Glomerular endothelial cell (primary cell): ENCODE results near the gene TXNDC2. TPM values are rescaled to one million over a fixed set of nuclear protein-coding genes. Genes with fewer than 3 reads are reported as not detected.

ENCODE experiments used
- DNase-seq: peaks from one replicate; pipeline ENCODE4 v3.0.0-alpha.2; 2011; ENCODE audit warnings: low read depth, low spot score; ENCODE audit errors: extremely low read depth
- total RNA-seq: library from RNA; depleted of rRNA; stranded (reverse); fragments of >200 nt; gene quantifications from 2 replicates; pipeline ENCODE4 v1.2.3, GENCODE V29; 2015

The TXNDC2 gene
- total RNA-seq, 1 donor from 2014 or later: not detected

DNA sequence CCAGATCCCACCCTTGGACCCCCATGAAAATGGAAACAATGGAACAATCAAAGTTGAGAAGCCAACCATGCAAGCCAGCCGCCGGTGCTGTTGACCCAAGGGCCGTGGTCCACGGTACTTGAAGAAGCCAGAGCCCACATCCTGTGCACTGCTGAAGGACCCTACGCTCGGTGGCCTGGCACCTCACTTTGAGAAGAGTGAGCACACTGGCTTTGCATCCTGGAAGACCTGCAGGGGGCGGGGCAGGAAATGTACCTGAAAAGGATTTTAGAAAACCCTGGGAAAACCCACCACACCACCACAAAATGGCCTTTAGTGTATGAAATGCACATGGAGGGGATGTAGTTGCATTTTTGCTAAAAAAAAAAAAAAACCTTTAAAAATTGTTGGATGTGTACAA is 26.5 kb upstream of the TXNDC2 start:
- DNase-seq: no peak

DNA sequence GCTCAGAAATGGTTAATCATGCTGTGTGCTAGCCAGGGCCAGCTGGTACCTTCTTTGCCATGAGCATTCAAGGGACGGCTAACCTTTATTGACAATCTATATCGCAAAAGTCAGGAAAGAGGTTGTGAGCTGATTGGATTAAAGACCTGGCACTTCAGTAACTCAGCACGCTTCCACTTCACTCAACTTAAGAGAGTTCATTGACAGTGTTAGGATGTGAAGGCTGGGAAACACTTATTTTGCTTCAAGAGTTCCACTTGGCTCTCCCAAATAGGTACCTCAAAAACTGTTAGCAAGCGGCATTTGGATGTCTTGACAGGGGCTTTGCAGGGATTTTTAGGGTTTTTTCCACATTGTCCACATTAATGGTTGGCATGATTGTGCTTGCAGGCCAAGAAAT is 25.1 kb upstream of the TXNDC2 start:
- DNase-seq: no peak

DNA sequence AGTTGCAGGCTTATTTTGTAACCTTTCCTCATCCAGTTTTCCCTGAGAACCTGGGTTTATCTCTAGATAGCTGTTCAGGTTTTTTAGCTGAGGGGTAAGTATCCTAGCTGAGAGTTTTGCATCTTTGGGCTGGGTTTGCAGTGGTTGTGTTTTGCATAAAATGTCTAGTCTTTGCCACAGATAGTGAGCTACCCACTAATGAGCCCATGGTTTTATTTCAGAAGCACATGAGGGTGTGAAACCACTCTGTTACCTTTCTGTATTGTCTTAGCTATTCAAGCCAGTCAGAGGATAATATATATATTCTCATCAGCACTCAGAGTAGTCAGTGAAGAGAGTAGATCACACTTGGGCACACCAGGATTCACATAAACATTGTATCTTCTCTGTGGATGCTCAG is 24.6 kb upstream of the TXNDC2 start:
- DNase-seq: no peak

DNA sequence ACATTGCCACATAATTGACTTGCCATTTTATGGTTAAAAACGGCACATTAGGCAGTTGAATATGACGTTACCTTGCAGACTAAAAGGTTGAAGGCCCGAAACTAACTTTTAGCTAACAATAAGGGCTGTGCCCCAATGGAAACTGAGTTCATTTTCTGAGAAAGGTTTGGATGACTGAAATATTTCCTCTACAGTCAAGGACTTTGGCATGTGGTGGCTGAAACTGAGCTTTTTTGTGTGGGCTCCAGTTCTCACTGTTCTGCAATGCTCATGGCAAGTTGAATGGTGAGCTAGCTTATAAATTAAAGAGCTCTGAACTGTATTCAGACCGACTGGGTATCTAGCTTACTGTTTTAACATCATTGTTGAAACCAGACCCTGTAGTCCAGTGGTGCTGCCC is 23.8 kb upstream of the TXNDC2 start:
- no peak for DNase-seq

DNA sequence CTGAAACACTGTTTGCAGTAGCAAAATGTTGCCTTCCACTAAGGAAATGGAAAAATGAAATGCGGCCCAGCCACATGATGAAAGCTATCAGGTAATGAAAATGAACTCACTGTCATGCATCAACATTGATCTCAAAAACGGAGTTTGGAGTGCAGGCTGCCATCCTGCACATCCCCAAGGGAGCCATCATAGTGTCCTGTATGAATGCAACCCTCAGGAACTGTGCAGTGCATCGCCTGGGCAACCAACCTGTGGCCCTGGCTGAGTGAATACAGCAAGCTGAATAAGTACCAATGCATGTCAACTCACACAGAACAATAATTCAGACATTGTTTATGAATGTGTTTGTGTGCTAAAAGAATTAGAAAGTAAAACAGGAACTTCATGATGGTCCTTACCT is 23.1 kb upstream of the TXNDC2 start:
- no peak for DNase-seq

DNA sequence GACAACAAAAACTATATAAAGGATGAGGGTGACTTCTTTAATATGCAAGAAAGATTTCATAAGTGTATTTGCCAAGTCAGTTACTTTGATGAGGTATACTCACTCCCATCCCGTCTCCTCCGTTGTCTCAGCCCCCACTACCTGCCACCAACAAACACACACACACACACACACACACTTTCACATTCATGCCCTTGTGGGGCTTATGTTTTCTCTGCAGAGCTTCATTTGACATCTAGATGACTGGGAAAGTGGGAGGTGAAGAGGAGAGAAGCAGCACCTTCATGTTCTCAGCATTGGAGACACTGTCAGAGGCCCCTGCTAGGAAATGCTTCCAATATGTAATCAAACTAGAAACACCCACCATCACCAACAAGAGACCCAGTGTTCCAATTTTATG is 22.5 kb upstream of the TXNDC2 start:
- no peak for DNase-seq

DNA sequence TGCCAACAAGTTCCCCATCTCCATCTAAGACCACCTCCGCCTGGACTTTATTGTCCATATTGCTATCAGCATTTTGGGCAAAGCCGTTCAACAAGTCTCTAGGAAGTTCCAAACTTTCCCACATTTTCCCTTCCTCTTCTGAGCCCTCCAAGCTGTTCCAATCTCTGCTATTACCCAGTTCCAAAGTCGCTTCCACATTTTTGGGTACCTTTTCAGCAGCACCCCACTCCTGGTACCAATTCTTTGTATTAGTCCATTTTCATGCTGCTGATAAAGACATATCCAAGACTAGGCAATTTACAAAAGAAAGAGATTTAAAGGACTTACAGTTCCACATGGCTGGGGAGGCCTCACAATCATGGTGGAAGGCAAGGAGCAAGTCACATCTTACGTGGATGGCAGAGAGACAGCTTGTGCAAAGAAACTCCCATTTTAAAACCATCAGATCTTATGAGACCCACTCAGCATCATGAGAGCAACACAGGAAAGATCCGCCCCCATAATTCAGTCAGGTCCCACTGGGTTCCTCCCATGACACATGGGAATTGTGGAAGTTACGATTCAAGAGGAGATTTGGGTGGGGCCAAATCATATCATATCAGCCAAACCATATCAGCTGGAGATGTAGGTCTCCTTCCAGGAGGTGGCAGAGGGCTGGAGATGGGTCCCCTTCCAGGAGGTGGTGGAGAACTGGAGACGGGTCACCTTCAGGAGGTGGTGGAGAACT is 19.8 kb upstream of the TXNDC2 start:
- DNase-seq: no peak

DNA sequence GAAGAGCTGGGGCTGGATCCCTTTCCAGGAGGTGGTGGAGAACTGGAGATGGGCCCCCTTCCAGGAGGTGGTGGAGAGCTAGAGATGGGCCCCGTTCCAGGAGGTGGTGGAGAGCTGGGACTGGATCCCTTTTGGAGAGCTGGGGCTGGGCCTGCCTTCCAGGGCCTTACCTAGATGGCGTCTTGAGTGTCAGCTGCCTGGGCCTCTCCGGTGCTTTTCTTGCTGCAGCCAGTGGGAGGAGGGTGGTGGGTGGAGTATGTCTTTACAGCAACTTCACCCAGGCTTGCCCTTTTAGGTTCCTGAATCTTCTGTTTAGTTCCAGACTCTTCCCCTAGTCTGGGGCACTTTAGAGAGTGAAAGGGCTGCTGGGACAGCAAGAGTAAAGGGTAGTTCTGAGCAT is 19.1 kb upstream of the TXNDC2 start:
- no peak for DNase-seq

DNA sequence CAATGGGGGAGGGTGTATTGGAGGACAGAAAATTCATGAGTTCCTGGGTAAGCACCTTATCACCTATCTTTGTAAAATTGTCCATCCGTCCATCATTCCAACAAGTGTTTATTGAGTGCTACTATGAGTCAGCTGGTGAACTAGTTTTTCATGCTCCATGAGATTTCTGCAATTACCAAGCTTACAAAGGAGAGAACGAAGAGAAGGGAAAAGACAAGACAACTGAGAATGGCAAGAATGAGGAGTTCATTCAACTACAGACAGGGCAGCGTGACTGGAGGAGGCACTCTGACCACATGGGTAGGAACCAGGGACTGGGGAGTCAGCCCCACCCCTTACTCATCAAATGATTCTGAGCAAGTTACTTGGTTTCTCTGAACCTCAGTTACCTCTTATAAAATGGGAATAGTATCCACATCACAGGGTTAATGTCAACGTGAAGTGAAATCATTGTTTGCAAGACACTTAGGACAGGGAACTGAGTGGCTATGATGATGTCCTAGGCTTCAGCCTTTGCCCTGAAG is 18.6 kb upstream of the TXNDC2 start:
- DNase-seq: no peak

DNA sequence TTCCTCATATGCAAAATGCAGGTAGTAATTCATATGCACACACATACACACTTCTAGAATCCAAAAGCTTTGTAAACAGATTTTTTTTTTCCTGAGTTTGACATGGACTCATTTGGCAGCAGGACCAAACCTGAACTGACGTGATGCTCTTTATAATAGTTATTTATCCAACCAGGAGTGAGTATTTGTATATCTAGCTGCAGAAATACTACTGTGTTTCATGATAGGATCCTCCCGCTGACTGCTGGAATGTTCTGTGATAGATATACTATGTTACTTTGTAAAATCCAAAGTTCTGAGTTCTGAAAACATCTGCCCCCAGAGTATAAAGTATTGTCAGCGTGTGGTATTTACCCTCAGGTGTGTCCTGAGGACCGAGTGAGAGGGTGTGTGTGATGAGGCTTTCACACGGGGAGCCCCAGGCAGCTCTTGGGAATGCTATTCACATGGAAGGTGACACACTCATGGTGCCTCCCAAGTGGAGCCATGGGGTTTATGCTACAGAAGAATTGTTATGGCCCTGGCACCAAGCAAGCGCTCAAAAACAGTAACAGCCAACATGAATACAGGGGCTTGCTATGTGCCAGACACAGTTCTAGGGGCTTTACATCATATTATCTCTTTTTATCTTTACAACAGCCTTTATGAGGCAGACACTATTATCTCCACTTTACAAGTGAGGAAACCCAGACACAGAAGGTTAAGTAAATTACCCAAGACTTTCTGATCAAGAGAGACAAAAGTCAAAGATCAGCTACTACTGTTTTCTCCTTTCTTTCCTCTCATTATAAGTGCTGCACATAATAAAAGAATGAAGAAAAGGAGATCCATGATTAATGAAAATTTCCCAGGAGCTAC is 16.7 kb upstream of the TXNDC2 start:
- no peak for DNase-seq

DNA sequence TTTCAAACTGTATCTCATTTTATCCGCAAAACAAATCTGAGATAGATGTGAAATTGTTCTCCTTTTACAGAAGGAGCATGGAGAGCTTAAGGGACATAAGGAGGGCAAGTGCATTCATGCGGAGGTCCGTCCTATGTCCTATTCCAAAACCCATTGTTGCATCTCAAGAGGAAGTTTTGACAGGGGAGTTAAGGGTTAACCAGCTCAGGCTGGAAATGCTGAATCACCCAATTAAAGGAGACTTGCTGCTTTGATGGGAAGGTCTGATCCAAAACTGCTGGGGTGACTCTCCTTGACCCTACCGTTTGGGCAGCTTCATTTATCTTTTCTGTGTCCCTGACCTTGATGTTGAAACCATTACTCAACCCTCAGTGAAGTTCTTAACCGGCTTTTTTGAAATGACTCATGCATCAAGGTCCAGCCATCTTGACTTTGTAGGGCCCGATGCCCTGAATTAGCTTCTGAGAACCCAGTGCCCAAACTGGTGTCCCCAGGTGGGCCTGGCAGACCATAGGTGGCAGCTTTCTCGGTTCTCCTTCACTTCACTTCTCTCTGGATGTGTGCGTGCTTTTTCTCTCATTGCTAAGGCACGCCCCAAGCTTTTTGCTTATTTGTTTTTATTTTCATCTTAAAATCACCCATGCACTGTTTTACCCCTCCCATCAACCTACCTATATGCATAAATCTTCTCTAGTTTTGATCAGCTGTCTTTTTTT is 15.9 kb upstream of the TXNDC2 start:
- no peak for DNase-seq

DNA sequence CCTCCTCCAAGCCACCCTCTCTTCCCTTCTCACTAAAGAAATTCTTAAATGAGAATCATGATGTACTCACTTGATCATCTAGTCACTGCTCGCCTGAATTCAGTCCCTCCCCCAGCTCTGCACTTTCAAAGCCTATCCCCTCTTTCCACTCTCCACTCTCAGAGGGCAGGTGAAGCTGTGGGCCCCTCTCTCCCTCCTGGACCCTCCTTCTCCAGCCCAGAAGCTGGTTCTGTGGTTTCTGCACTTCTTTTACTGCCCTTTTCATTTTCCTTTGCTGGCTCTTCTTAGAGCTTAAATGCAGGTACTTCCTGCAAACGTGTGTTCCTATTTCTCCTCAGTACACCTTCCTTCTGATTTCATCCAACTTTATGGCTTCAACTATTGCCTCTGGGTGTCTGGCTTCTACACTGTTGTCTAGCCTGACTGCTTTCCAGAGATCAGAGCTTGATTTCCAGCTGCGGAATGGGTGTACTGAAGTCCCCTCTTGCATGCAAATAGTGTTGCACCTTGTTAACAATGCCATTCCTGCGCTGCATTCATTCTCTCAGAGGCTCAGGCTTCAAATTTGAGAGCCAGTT is 15.3 kb upstream of the TXNDC2 start:
- DNase-seq: no peak

DNA sequence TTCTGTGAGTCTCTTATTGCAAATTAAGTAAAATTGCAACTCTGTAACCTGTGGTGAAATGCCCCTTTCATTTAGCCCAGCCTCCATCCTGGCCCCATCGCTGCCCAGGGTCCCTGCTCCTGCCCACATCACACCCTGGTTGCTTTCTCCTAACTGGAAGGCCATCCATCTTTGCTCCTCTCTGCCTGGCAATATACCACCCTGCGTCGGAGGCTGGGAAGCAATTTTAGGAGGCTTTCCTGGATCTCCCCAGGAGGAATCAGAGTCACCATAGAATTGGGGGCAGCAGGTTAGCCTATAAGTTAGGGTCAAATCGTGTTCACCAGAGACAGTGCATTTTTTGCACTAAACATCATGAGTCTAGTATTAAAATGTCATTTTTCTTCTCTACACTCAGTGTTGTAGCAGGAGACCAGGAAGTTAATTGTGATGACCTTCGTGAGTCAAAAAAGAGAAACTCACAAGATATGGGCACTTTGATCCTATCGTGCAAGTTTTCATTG is 14.5 kb upstream of the TXNDC2 start:
- no peak for DNase-seq

DNA sequence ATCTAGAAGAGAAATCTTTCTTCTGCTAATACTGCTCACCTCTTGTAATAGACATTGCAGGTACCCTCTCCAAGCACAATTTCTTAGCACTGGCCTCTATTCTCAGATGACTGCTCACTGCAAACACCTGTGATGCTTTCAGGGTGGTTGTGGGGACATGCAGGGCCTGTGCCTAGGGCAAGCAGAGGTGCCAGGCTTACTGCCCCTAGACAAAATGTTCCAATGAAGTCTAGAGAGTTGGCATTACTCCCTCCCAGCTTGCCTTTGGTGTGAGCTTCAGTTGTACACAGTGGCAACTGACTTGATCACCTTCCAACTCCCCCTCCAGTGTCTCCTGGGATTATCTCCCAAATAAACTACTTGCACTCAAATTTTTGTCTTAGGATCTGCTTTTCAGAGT is 12.9 kb upstream of the TXNDC2 start:
- no peak for DNase-seq

DNA sequence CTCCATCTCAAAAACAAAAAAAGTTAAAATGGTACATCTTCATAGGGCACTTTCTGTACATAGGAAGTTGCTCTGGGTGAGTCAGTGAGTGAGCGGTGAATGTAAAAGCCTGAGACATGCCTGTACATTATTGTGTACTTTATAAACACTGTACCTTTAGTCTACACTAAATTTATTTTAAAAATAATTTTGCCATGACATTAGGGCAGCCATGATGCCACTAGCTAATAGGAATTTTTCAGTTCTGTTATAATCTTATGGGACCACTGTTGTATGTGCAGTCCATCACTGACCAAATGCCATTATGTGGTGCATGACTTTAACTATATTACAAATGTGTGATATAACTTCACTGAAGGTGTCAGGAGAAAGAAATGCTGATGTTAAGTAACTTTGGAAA is 11.0 kb upstream of the TXNDC2 start:
- DNase-seq: no peak

DNA sequence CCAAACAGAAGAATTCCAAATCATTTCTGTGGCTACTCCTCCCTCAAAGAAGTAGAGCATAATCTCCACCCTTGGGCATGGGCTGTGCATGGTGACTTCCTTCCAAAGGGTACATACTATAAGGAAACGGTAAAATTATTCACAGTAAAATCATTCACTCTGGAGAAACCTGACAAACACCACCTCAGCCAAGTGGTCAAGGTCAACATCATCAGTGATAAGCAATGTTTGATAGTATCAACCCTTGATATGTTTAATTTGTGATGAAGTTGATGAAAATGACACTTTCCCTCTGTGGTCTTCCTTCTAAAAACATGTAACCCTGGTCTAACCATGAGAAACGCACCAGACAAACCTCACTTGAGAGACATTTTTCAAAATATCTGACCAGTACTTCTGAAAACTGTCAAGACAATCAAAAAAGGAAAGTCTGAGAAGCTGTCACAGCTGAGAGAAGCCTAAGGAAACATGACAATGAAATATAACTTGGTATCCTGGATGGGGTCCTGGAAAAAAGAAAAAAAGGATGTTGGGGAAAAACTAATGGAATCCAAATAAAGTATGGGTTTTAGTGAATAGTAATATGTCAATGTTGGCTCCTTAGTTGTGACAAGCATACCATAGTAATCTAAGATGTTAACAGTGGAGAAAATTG is 9.4 kb upstream of the TXNDC2 start:
- no peak for DNase-seq

DNA sequence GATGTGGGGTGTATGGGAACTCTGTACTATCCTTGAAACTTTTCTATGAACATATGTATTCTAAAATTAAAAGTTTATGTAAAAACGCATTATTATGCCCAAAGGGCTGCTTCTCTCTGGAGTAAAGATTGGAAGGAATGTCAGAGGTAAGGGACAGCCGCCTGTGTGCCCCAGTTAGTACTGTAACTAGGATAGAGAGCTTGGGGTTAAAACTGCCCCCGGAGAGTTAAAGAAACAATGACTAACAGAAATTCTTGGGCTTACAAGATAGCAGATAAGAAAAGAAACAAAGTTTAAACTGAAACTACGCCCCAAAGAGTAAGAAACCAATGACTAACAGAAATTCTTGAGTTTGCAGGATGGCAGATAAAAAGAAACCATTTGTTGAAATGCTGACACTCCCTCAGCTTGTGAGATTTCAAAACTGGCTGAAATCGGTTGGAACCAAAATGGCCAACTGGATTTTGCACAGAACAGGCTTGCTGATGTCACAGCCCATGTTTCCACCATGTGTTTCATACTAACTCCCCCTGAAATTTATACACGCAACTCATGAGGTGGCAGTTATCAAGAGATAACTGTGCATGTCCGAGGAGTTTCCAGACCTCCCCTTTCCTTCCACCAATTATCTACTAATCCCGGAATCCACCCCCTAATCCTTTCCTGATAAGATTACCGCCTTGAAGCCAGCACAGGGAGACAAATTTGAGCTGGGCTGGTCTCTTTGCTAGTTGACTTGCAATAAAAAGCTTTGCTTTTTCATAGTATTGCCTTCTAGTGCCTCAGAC is 8.7 kb upstream of the TXNDC2 start:
- peak; percentile 65 for DNase-seq

DNA sequence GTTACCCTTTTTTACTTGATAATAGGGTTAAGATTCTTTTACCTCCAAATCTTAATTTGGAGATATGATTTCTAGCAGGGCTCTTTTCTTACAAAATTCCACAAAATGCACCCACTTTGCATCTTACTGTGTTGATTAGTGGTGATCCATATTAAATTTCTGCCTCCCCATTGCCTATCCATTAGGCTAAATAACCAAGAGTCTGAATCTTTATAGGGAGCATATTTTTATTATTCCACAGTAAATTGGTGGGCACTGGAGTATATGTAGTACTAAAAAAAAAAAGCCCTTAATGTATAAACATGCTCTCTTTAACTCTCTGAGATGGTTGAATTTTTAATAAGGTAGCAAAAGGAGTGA is 8.1 kb upstream of the TXNDC2 start:
- DNase-seq: no peak

DNA sequence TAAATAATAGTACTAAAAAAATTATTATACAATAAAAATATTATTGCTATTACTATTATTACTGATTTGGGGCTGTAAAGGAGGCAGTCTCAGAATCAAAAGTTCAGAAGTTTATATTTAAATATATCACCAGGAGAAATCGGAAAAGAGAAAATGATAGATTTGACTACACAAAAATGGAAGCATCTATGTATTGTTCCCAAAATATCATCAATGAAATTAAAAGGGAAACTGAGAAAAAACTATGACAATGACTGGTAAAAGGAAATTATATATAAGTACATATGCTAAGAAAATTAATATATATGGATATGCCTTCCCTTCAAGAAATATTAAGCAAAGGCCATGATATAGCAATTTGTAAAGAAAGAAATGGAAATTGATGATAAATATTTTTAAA is 7.7 kb upstream of the TXNDC2 start:
- no peak for DNase-seq

DNA sequence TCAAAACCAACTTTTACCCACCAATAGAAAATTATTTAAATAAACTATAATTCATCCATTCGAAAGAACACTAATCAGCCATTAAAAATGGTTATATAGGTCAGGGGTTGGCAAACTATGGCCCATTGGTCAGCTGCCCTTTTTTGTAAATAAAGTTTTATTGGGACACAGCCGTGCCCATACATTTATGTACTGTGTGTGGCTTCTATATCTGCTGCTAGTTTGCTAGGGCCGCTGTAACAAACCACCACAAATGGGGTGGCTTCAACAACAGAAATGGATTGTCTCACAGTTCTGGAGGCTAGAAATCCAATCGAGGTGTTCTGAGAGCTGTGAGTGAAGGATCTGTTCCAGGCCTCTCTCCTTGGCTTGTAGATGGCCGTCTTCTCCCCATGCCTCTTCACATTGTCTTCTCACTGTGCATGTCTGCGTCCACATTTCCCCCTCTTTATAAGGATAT is 7.0 kb upstream of the TXNDC2 start:
- DNase-seq: no peak
